HG03469 (cell line): ENCODE data around the gene DCAF12L1.

Source experiments
- ATAC-seq: cut with Tn5 transposase; IDR thresholded peaks from one replicate; pipeline ENCODE4 v1.9.1; 2021; ENCODE audit warnings: mild to moderate bottlenecking, moderate library complexity, moderate number of reproducible peaks; ENCODE audit not compliant: unreplicated experiment

DCAF12L1 gene

DNA sequence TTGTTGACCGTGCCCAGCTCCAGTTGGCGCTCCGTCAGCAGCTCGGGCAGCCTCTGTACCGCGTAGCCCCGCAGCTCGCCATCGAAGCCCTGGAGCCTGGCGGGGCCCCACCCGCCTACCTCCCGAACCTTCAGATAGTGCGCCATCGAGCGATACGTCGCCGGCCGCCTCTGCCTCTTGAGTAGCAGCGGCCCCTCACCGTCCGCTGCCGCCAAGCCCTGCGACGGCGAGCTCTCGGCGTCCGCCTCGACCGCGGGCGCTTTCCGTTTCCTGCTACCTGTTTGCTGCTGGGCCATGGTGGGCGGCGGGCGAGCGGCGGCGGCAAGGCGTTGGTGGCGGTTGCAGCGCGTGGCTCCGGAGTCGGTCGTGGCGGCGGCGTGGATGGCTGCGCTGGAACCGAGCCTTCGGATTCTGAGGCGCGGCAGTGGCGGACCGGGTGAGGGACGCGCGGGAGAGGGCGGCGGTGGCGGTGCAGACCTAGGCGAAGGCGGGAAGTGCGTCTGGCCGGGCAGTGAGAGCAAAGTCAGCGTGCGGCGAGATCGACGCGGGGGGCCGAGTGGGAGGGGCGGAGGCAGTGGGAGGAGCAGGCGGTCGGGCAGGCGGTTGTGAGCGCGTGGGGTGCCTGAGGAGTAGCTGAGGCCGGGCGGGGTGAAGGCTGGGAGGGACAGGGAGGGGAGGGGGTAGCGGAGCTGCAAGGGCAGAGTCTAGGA, at the start of gene DCAF12L1:
Gene DCAF12L1 (minus strand): TSS at position 502 of the 710 bp plus-strand sequence. CDS start 206 bp downstream, at position 296.
- no peak for ATAC-seq

DNA sequence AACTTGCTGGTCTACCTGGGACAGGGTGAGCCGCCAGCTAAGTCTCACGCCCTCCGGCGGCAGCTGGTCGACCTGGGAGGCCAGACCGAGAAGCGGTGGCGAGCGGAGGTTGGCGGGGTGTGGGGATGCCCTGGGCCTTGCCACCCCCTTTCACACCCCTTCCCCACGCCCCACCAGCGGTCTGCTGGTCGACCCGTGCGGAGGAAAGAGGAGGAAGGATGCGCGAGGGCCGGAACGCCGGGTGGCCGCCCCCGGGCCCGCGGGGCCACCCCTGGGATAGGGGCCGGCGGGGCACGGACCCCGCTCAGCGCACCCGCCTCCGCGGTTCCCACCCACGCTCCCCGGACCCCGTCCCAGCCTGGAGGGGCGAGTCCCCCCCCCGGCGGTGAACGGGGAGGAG, 28.3 kb upstream of the DCAF12L1 start:
- no peak for ATAC-seq

DNA sequence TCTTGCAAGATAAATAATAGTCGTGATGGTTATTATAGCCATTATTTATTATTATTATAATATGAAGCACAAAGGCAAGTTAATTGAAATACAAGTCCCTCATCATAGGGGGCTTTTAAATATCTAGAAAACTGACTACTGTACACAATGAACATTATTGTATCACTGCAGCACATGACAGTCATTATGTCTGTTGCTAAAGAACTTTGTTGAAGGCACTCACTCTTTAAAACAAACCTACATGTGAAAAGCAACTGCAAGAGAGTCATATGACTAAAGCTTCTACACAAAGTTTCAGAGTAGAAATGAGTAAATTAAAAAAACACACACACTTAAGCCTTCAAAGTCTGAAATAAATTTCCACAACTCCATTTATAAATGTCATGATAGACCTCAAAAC, 23.3 kb upstream of the DCAF12L1 start:
- ATAC-seq, result no peak

DNA sequence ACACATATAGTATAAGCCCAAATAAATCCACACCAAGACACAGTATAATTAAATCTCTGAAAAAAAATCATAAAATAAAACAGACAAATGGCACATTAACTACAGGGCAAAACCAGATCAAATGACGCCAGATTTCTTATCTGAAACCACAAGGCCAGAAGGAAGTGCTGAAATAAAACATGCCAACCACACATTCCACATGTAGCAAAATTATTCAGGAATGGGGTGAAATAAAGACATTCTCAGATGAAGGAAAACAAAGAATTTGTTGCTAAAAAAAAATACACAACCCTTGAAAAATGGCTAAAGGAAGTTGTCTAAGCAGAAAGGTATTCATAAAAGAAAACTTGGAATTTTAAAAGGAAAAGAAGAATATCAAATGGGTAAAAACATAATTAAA, 4.5 kb upstream of the DCAF12L1 start:
- ATAC-seq, result no peak

DNA sequence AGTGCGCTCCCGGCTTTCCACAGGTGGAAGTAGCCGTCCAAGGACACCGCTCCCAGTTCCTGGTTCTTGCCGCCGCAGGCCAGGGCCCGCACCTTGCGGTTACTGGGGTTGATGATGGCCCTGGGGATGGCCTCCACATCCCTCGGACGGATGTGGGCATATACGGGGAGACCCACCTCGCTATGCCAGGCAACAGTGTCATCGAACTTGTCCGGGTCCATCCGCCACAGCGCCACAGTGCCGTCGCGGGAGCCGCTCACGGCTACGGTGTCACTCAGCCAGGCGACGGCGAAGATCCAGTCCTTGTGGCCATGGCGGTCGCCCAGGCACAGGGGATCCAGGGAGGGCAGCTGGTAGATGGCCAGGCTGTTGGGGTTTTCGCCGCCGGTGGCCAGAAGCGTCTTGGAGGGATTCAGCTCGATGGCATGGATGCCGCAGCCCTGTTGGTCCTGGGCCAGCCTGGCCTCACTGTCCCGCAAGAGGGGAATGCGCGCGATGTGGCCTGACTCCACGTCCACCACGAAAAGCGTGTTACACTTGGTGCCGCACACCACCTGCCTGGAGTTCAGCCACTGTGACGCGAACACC, 795 bp downstream of the DCAF12L1 start:
- ATAC-seq, result no peak

DNA sequence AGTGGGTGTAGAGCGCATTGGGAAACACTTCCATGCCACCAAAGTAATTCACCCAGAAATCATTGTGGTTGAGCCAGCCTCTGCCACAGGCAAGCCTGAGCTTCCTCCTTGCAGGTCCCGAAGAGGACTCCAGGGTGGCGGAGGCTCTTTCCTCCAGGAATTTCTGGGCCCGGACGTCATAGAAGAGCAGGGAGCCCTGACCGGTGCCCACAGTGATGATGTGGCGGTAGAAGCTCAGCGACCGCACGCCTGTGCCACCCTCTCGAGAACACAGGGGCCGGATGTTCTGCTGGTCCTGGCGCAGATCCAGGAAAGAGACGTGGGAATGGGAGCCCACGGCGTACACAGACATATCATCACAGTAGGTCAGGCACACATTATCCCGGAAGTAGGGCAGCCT, 1.3 kb downstream of the DCAF12L1 start:
- ATAC-seq, result no peak

DNA sequence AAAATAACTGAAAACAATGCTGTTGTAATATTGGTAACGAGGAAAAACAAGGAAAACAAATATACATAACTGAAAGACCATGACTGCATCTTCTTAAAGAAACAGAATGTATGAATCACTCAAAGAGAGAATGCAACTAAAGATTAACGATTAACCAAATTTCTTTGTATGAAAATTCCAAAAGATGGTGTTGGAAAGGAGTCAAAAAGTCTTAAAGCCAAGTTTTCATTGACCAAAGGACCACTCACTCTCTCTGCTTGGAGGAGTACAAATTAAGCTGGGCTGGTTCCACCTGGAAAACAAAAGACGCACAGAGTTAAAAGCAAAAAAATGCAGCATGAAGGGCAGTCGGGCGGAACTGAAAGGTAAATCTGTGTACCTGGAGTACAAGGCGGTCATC, 1.8 kb downstream of the DCAF12L1 start:
- ATAC-seq, result no peak

DNA sequence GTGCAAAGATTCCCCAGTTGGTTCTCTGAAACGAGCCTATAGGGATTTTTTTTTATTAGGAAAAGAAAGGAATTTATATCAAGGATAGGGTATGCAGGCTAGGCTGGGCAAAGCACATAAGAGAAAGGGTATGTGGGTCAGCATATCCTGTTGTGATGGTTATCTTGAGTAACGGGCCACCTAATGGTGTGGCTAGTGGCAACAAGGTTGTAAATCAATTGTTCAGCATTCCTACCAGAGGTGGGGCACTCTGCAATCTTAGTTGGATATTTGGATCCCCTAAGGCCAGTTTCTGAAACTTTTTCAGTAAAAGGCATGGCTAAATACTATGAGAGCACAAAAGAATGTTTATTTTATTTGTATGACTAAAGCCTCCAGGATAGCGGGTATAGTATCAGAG, 42.7 kb downstream of the DCAF12L1 start:
- ATAC-seq, result no peak
